Subcutaneous adipose tissue (tissue), 4 donors: ENCODE measurements around the gene OXT. TPM values are rescaled to one million over a fixed set of nuclear protein-coding genes. Genes with fewer than 3 reads are reported as not detected.

ENCODE experiments used
- total RNA-seq, 4 donors: library from RNA; depleted of rRNA; stranded (reverse); fragments of >200 nt; gene quantifications; one replicate each; pipeline ENCODE4 v1.1.0, GENCODE V29; 2016
- TF ChIP-seq, protein P1 (sequence below): fragments of 450-650 bp; IDR thresholded peaks from one replicate; pipeline ENCODE4 v1.5.1; 2016; ENCODE audit warnings: low read depth, mild to moderate bottlenecking, control low read depth, antibody characterized with exemption, moderate library complexity

The OXT gene
- total RNA-seq, 4 donors from 2014 or later = 2.0 to 3.5 (median 2.3) TPM; not detected in 1

- TF ChIP-seq, protein P1, sequence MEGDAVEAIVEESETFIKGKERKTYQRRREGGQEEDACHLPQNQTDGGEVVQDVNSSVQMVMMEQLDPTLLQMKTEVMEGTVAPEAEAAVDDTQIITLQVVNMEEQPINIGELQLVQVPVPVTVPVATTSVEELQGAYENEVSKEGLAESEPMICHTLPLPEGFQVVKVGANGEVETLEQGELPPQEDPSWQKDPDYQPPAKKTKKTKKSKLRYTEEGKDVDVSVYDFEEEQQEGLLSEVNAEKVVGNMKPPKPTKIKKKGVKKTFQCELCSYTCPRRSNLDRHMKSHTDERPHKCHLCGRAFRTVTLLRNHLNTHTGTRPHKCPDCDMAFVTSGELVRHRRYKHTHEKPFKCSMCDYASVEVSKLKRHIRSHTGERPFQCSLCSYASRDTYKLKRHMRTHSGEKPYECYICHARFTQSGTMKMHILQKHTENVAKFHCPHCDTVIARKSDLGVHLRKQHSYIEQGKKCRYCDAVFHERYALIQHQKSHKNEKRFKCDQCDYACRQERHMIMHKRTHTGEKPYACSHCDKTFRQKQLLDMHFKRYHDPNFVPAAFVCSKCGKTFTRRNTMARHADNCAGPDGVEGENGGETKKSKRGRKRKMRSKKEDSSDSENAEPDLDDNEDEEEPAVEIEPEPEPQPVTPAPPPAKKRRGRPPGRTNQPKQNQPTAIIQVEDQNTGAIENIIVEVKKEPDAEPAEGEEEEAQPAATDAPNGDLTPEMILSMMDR = no peak
These were observed 3.3 kb upstream of the OXT start for GRCh38 chr20:3068075-3068474.

DNA sequence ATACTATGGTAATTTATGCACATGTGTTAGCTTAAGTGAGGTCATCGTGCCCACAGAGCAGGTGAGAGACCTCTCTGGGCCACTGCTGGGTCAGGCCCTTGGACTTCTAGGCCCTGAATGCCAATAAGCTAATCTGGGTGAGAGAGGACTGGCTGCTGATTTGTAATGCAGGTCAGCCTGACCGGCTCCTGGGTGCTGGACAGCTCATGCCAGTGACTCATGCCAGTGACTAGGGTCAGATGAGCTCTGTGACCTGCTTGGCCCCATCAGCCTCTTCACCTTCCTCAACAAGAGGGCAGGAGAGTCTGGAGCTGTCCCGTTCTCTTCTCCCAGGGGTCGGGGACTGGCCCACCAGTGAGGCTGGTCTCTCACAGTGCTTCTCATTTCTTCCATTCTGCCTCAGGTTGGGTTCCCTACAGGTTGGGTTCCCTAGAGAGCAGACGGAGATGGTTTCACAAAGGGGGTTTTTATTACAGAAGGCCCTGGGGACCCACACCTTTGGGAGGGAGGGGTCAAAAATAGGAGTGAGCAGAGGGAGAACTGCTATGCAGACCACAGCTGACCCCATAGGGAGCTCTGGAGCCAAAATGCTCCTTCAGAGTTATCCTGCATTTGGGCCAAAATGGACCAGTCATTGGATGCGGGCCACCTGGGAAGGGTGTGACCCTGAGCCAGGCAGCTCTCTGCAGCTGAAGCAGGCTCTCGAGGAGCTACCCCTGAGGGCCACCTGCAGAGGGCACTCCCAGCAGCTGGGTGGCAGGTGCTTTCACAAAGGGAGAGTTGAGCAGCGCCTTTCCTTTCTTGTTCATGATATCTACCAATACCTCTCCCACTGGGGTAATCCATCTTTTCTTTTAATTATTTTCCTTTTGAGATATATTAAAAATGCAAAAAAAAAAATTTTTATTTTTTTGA lies 2.2 kb upstream of the OXT start:
- TF ChIP-seq, protein P1 = no peak

GRCh38 chr20:3070725-3071124 lies 695 bp upstream of the OXT start:
- TF ChIP-seq, protein P1 = no peak

DNA sequence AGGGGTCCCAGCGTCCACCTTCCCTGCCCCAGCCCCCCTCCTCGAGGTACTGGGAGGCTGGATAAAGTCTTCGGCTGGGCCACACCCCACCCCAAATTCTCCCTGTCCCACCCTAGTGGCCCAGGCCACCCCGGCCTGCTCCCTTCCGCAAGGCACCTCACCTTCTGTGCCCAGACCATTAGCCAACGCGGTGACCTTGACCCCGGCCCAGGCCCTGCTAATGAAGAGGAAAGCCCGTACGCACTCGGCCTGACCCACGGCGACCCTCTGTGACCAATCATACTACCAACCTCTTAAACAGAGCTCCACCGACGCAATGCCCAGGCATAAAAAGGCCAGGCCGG lies 182 bp upstream of the OXT start:
- TF ChIP-seq, protein P1 = no peak

DNA sequence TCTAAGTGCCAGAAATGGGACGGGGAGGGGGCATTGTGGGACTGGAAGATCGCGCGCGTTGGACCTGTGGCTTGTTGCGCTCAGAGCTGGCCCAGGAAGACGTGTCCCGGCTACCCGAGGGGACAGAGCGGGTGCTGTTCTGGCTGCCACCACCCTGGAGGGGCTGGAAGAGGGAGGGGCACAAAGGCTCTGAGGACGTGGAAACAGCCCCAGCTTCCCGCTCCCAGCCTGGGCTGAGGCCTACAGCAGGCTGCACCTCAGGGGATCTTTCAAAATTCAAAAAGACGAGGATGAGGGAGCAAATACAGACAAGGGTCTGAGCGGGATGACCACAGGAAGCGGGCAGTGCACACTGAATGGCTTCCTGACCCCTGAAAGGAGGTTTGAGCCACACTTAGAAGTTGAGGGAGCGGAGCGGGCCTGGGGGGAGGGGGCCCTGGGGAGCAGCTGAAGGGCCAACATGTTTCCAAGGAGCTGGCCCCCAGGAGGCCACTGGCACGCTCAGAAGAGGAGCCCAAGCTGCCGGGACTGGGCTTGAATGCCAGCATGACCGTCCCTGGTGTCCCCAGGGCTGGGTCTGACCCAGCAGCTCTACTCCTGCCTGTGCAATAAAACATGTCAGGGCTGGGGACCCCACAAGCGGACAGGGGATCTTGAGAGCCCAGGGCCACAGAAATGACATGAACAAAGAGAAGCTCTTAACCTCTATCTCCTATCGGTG lies 1.3 kb downstream of the OXT start:
- TF ChIP-seq, protein P1 = no peak

GRCh38 chr20:3074812-3075211 lies 3.4 kb downstream of the OXT start:
- TF ChIP-seq, protein P1 = no peak

DNA sequence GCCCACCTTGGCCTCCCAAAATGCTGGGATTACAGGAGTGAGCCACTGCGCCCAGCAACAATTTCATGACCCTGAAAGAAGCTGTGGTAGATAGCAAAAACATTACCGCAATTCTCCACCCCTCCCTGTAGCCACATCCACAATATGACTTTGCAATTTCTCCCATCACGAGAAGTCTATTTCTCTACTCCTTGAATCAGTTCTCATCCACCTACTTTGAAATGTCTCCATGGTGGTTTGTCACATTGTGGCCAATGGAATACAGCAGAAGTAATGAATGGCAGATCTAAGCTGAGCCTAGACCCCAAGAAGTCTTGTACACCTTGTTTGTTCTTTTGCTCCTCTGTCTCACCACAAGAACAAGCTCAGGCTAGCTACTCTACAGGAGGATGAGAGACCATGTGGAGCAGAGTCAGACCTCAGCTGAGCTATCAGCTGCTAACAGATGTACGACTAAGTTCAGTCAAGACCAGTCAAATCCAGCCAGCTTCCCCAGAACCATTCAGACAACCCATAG lies 6.3 kb downstream of the OXT start:
- TF ChIP-seq, protein P1 = no peak
